Fibroblast of skin of back (primary cell): Measurements from ENCODE around the gene KIF1A.
A peak's percentile ranks its signal among the peaks of the same experiment; 100 is the strongest.
"Not testable (repeated sequence)": the region's sequence is repeated elsewhere in the genome, so short reads cannot be mapped to it uniquely, and the experiment has no call there.

Experiments
- DNase-seq: peaks from one replicate; pipeline ENCODE4 v3.0.0-alpha.2; 2013

KIF1A gene

DNA sequence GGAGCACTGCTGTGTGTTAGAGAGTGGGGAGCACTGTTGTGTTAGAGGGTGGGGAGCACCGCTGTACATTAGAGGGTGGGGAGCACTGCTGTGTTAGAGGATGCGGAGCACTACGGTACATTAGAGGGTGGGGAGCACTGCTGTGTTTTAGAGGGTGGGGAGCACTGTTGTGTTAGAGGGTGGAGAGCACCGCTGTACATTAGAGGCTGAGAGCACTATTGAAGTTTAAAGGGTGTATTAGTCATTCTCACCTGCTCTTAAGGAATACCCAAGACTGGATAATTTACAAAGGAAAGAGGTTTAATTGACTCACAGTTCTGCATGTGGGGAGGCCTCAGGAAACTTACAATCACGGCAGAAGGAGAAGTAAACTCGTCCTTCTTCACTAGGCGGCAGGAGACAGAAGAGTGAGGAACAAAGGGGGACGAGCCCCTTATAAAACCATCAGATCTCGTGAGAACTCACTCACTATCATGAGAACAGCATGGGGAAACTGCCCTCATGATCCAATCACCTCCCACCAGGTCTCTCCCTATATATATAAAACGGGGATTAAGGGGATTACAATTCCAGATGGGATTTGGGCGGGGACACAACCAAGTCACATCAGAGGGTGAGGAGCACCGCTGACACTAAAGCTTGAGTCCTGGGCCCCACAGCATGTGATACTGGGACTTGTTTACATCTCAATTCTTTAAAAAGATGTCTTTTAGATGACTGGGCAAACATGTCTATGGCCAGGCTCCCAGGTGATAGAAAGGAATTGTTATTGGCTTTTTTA, 29.1 kb upstream of the KIF1A start:
- no peak for DNase-seq

DNA sequence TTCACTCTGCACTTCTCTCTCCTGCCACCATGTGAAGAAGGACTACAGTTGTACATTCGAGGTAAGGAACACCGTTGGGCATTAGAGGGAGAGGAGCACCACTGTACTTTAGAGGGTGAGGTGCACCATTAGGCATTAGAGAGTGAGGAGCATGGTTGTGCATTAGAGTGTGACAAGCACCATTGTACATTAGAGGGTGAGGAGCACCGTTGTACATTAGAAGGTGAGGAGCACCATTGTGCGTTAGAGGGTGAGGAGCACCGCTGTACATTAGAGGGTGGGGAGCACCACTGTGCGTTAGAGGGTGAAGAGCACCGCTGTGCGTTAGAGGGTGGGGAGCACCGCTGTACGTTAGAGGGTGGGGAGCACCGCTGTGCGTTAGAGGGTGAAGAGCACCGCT, 27.8 kb upstream of the KIF1A start:
- no peak for DNase-seq

DNA sequence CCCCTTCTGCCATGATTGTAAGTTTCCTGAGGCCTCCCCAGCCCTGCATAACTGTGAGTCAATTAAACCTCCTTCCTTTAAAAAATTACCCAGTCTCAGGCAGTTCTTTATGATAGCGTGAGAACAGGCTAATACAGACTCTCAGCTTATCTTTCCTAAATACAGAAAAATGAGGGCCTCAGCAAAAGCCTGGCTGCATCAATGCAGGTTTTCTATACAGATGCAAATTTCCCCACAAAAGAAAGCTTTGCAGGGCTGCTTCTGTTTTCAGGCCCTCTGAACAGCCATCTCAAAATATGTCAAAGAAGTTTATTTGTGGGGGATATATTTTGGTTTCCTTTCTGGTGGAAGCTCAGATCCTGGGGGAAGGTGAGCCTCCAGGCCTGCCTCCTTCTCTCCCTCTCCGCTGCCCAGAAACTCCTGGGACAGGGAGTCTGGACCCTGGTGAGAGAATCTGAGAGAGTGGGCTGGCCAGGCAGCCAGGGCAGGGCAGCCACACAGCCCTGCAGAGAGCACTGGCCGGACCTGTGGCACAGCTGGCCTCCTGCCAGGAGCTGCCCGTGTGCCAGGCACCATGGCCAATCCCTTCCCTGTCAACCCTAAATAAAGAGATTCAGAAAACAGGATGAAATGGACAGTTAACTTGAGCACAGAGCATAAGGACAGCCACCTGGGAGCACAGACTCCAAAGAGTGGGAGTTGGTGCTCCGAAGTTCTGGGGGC, 27.0 kb upstream of the KIF1A start:
- no peak for DNase-seq

DNA sequence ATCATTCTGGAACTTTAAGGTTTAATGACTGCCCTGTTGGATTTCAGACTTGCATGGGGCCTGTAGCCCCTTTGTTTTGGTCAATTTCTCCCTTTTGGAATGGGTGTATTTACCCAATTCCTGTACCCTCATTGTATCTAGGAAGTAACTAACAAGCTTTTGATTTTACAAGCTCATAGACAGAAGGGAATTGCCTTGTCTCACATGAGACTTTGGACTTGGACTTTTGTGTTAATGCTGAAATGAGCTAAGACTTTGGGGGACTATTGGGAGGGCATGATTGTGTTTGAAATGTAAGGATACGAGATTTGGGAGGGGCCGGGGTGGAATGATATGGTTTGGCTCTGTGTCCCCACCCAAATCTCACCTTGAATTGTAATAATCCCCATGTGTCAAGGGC, 26.3 kb upstream of the KIF1A start:
- DNase-seq: not testable (repeated sequence)

DNA sequence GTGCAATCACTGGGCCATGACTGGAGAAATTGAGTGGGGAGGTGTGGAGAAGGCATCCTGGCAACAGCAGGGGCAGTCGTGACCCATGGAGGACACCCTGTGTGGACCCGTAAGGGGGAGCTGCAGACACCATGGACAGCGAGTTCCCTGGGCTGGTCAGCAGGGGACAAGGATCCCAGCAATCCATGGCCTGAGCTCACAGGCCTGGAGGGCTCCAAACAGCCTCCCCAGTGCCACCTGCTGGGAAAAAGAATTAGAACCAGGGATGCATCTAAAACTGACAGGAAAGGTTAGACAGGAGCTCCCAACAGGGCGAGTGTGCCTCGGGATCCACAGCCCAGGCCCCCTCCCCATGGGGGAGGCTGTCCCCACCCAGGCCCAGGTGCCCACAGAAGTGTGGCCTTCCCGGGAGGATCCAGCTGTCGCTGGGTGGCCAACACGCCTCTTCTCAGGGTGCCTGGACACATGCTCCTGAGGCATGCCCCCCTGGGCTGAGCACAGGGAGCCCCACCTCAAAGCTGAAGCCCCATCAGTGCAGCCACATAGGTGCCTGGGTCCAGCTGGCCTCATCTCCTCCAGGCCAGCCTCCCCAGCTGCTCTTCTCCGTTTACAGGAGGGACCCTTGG, 20.5 kb upstream of the KIF1A start:
- DNase-seq: peak; percentile 55

DNA sequence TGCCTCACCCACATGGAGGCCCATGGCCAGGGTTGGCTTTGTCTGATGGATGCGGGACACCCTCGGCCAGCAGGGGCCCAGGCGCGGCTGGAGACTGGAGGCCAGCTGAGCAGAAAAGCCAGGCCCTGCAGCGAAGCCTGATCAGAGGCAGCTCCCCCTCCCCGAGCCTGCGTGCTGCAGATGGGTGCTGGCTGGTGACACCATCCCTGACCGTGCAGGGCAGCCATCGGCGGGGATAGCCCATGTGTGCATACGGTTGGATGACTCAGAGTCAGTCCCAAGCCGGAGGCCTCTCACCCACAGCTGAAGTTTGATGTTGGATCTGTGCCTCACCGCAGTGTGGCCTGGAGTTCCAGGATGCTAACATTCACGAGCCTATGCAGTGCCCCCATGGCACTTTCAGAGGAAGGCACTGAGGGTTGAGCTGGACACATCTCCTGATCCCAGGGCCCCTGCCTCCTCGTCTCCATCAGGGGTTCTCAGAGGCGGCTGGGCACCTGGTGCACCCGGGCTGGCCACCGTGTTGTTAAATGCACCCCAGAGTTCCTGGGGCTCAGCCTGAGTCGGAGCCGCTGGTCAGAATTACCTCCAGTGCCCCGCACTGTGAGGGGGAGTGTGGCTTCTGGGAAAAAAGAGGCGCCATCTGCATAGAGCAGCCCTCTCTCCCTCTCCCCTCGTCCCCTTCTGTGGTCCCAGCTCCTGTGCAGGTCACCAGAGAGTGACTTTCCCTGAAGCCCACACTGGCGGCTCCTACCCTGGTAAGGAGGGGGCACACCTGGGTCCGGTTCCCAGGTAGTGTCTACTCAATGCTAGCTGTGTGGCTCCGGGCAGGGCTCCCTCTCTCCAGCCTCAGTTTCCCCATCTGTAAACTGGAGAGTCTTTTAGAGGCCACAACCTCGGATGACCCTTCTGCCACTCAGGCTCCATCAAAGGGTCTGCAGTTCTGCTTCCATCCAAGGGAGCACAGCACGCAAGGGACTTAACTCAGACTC, 19.4 kb upstream of the KIF1A start:
- no peak for DNase-seq

DNA sequence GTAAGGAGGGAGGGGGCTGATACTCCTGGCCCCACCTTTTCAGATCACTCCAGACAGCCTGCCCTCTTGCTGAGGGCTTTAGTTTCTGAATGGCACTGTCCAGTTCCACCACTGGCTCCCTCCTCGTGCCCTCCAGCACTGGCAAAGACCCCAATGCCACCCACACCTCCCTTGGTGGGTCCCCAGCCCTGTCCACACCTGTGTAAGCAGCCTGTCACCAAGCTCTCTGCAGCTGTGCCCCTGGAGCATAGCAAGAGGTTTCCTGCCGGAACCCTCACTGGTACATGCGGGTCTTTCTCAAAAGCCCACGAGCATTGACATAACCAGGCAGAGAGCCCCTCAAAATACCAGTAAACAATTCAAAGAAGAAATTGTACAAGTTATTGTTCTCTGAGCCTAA, 17.6 kb upstream of the KIF1A start:
- DNase-seq: no peak

DNA sequence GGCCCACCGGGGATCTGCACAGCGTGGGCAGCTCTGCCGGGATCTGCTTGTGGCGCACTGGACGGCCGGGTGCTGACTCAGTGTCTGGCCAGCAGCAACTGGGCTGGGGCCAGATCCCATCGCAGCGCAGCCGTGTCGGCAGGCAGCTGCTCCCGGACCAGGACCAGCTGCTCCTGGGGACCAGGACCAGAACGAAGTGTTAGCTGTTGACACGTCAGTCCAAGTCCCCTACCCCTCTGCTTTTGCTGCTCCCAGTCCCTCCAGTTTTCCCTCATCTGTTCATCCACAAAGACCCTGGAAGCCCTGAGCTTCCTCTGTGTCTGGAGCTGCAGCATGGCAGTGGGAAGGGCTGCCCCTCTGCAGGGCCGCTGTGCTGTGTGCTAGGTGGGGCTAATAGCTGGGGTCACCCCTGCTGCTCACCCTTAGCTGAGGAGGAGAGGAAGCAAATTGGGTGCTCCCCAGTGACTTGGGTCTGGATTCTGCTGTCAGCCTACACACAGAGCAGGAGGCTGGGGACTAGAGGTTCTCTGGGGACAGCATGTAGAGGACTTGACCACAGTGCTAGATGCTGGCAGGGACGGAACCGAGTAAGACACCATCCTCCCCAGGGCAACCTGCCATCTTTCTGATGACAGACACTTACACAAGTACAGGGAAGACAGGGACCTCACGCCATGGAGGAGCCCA, 16.9 kb upstream of the KIF1A start:
- no peak for DNase-seq

- no peak for DNase-seq
These were observed 15.5 kb upstream of the KIF1A start for GRCh38 chr2:240835528-240835927.

DNA sequence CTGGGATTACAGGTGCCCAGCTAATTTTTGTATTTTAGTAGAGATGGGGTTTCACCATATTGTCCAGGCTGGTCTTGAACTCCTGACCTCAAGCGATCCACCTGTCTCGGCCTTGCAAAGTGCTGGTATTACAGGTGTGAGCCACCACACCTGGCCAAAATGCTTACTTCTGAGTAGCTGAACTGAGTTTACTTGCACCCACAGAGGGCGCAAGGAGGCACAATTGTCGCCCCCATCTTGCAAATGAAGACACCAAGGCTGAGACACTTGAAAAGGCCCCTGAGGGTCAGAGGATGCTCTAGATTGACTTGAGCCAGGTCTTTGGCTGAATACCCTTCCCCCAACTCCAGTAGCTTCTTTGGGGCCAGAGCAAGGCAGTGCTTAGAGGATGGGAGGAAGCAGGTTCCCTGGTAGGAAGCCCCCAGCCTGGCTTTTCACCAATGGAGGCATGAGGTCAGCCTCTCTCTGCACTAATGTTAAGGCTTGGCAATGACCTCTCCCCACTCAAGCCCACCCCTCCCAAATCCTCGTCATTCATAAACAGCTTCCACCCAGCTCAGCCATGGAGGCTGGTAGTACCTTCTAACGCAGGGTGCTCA, 14.5 kb upstream of the KIF1A start:
- no peak for DNase-seq

DNA sequence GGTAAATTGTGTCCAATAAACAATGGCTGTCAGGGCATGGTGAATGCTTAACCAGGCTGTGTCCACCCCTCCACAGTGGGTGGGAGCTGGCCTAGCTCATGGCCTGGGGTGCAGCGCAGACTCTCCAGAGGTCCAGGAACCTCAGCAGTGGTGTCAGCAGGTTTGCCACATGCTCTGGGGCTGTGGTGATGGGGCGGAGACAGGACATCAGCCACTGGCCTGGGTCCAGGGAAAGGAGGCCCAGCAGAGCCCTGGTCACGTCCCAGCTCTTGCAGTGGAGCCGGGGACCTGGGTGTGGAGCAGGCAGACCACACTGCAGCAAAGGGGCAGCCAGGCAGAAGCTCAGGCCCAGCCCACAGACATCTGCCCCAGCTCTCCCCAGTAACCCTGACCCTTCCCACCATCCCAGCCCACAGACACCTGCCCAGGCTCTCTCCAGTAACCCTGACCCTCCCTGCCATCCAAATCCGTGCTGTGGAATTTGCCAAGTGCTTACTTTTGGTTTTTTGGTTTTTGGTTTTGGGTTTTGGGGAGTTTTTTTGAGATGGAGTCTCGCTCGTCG, 13.8 kb upstream of the KIF1A start:
- DNase-seq: no peak

DNA sequence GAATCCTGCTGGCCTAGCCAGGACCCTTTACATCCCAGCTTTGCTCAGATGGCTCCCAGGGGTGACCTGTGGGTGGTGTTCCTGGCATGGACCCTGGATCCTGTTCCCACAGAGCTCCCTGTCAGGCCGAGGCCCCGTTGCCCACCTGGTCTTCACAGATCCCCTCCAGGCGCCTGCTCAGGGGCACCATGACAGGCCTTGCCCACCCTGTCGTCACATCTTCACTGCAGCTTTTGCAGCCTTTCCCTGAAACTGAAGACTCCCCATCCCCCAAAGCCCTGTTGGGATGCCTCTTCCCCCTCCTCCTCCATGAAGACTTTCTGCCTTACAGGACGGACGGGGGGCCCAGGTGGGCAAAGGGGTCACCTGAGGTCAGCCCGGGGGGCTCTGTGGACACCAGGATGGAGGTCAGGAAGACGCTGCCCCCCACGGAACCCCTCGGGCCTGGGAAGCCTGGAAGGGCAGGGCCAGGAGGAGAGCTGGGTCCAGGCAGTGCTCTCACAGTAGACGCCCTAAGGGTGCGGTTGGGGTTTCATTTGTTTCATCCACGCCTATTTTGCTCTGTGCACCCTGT, 13.0 kb upstream of the KIF1A start:
- no peak for DNase-seq

DNA sequence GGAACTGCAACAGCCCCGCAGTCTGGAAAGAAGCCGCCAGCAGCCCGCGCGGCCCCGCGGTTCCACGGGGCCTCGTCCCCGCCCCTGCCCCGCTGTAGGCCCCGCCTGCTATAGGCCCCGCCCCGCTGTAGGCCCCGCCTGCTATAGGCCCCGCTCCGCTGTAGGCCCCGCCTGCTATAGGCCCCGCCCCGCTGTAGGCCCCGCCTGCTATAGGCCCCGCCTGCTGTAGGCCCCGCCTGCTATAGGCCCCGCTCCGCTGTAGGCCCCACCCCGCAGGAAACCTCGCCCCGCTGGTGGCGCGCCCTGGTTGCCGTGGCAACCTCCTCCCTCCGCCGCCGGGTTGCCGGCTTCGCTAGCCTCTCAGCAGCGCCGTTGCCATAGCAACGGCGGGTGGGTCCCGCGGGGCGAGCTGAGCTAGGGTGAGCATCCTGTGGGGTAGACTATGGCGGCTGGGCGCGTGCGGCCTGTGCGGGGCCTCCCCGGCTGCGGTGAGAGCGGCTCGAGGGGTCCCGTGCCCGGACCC, 12.2 kb upstream of the KIF1A start:
- DNase-seq: peak; percentile 90

DNA sequence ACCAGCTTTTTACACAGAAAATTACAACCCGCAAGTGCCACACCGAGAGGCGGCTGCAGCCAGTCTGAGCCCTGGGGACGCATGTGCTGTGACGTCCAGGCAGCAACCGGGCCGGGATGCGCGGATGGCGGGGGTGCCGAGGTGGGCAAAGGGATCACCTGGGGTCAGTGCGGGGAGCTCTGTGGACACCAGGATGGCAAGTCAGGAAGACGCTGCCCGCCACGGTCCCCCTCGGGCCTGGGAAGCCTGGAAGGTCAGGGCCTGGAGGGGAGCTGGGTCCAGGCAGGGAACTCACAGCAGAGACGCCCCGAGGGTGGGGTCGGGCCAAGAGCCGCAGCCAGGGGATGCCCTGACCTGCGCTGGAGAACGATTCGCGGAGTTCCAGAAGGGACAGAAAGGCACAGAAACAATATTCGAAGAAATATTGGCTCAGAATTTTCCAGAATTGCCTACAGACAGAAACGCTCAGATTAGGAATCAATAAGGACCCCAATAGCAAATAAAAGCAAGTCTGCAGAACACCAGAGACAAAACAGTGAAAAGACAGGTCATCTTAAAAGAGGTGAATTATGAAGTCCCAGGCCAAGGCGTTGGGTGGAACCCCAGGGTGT, 11.7 kb upstream of the KIF1A start:
- DNase-seq: no peak

- DNase-seq: no peak
These were observed 5.5 kb upstream of the KIF1A start for GRCh38 chr2:240825476-240825875.

DNA sequence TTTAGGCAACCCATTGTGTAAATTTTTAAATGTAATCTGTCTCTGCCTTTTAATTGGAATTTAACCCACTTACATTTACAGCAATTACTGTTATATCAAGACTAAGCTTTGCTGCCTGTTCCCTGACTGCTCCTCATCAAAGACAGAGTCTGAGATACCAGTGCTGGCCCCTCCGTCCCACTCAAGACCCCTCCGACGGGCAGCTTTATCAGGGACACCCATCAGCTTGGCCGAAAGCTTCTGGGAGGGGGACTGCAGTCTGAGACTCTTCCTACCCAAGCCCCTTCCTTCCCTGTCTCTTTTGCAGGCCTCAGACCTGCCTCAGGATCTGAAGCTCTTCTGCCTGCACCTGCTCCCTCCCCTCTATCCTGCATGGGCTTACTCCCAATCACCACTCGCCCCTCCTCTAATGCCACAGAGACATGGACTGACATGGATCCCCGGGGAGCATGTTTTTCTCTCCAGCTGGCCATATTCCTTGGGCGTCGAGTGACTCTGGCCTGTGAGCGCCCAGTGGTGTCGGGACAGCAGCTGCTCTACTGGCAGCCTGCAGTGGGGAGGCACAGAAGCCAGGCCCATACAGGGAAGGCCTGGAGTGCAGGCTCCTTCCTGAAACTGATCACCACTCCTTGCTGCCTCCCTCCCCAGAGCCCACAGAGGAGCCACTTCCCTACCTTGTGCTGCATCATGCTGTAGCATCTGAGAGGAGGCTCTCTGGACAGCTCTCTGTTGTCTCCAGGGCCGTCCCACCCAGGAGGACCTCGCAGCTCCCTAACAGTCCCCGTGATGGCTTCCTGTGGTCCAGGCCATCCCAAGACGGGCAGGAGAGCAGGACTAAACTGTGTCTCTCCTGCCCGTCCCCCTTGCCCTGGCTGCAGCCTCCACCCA, 3.7 kb upstream of the KIF1A start:
- DNase-seq: no peak

- no peak for DNase-seq
These were observed 2.3 kb upstream of the KIF1A start for GRCh38 chr2:240822280-240822847.

GRCh38 chr2:240821429-240821778, 1.4 kb upstream of the KIF1A start:
- DNase-seq: no peak
